SK-N-MC (cell line): Measurements from ENCODE around the gene C9orf78.

Experiments used
- EZH2 ChIP-seq: fragments of 200-600 bp; sonication (generic); IDR thresholded peaks from one replicate; pipeline ENCODE4 v1.6.1; 2017; ENCODE audit warnings: antibody characterized with exemption
- POLR2AphosphoS5 ChIP-seq: IDR thresholded peaks from 2 replicates; pipeline ENCODE4 v1.6.1; 2012; ENCODE audit warnings: mild to moderate bottlenecking, low read depth, low read length, borderline replicate concordance

- TF ChIP-seq EZH2, result no peak
- no peak for TF ChIP-seq POLR2AphosphoS5
These were observed 18.5 kb upstream of the C9orf78 start for GRCh38 chr9:129853614-129854013.
